Suppressor macrophage (primary cell): ENCODE results near the gene ARID5B.

Experiments used
- DNase-seq, 4 experiments: peaks; one replicate each; pipeline ENCODE4 v3.0.0-alpha.2; 2020 to 2022

ARID5B gene

DNA sequence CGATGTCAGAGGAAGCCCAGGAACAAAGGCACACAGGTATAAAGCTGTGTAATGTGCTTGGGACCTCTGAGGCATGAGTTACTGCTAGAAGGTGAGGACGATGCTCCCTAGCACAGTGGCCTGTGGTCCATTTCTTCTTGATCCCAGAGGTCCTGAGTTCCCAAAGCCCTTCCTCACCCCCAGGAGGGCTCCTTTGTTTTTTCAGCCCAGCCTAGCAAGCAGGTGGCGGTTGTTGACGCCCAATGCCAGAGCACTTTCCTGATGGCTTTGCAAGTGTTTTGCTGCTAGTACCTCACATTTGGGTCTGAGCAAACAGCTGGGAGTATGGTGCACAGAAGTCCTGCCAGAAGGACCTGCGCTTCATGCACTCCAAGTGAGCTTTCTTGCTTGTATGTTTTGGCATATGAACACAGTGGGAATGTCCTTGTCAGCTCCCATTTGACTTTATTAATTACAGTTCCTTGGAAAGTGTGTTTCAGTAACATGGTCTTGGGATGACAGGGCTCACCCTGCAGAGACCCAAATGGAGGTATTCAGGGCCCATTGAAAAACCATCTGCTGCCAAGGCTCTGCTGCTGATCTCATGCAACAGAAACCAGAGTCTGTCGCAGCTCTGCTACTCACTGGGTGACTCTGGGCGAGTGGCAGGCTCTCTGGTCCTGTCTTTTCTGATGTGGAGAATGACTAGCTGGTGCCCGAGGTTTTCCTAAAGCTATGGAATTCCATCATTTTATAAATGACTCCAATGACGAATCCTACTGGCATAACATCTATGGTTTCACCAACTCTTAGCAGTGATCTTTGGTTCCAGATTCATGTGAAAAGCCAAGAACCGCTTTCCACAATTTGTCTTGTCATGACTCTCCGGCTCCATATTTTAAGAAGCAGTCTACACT, 134.9 kb downstream of the ARID5B start:
- no peak for DNase-seq

DNA sequence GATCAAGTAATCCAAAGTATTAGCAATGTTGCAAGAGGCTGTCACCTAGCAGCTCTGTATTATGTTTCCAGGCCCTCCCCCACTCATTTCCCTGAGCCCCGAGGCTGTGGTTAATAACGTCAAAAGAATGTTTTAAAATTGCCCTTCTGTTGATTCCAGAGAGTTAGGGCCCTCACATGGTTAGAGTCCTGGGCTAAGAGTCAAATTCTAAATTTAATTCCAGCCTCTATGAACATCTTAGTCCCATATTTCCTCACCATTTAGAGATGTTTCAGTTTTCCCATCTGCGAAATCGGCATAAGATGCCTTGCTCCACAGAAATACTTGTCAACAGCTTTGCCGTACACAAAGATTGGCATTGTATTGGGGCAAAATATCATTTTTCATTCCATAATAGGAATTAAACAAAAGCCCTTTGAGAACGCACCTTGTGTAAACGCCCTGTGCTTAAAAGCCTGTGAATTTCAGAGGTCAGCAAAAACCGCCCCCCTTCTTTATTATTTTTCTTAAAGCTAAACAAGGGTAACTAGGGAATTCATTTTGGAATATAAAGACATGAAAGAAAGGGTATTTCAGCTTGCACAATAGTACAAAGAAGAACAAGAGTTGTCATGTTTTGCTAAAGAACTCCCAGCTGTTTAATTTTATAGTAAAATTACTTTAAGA, 135.8 kb downstream of the ARID5B start:
- DNase-seq = no peak

DNA sequence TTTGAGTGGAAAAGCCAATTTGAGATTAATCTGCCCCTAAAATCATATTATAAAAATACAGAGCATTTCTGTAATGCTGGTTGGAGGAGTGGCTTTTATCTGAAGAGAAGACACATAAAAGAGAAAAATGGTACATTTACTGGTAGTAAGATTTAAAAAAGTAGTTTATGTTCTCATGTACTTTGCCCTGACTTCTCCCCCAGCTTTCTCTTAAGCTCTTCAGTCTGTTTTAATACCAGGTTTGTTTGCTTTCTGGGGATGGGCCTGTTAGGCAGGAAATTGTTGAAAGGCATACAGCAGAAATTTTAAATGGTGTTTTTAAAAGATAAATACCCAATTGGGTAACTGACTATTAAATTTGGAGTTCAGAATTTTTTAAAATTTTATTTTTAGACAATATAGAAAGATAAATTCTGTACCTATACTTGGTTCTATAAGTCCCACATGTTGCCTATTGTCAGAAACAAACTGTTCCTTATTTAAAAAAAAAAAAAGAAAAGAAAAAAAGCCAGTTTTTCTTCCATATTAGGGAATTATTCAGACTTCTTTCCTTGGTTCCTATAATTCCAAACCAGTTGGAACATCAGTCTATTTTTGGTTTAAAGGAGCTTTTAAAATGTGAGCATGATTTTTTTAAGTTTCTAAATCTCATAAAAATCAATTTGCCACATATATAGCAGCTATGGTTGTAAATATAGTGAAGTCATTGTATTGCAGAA, 136.6 kb downstream of the ARID5B start:
- no peak for DNase-seq

DNA sequence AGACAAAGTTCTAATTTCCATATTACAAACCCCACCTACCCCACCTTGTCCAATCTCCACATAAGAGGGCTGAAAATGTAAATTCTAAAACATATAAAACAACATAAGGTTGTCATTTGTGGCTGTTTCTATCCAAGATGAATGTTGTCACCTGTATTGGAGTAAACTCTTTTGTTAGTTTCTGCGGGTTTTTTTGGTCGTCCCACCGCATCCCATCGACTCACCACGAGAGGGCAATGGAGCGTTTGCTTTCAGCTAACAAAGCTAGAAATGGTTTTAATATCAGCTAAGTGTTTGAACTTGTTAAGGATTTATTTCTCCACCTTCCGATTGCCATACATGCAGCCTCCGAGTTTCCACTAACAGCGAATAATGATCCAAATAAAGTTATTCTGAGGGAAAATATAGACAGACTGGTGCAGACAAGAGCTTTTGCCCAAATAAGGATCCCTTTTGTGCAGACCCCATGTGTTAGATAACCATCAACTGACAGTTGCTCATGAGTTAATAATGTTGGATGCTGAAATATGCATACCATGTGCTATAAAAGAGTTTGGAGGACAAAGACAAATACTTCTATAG, 137.2 kb downstream of the ARID5B start:
- peak; percentile 74 to 86 (median 80) for DNase-seq

DNA sequence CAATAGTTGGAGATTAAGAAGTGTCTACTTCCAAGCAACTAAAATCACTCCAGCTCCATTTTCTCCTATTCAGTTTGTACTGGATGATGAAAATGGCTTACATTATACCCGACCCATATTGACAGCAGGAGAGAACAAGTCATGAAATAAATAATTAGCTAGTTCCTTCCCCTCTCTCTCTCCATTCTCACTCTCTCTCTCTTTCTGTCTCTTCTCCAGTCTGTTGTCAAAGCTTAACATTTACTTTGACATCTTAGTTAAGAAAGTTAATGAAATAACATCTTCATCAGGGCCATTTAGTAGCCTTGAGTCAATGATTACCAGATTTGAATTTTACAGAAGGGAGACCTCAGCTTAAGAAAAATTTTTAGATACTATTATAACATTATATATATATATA, 138.5 kb downstream of the ARID5B start:
- DNase-seq = no peak

DNA sequence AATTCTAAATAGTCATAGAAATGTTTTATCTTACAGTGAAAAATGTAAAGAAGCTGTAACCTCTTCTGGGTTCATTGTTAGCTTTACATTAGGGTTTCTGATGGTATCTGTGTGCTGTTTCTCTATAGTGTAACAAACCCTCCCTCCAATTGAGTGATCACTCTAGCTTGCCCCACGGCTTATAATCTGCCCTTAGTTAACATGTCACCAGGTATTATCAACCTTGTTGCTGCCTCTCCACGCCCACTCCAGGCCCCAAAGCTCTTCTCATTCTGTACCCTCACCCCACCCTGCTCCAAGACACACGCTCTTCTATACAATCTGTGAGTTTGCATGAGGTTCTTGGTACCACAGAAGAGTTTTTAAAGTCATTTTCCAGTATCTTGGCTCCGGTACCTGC, 139.4 kb downstream of the ARID5B start:
- no peak for DNase-seq

DNA sequence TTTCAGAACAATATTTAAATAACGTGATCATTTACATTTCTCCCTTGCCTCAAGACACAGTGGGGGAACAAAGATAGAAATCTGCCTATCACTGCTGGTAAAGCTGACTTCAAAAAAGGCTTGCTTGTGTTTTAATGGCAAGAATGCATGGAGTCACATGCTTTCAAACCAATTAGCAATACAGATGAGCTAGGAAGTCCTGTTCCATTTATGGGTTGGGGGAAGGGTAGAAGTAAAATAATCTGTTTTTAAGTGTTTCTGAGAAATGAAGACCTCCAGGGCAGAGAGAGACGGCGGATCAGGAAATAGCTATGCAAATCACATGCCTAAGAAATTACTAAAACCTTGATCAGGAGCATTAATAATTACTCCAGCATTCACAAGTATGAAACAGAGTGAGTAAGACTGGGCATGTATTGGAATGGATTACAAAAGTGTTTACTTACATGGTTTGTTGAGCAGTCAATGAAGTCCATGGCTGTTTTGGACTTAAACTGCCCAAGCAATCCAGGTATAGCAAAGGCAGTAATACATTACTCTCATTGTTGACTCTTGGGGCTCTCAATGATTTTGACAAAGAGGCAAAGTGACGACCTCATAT, 142.0 kb downstream of the ARID5B start:
- no peak for DNase-seq

DNA sequence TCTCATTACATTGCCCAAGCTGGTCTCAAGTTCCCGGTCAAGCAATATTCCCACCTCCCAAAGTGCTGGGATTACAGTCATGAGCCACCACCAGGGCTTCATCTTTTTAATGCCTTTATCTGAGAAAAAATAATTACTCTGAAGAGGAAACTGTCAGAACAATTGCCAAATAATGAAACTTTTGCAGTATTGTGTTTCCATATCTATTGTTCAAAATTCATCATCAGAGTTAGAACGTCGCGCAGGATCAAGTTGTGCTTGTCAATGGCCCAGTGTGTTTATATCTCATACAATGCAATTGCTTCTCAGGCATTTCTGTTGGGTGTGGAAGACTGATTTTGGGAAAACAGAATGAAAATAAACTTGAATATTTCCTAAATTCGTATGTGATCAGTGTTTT, 143.1 kb downstream of the ARID5B start:
- no peak for DNase-seq

DNA sequence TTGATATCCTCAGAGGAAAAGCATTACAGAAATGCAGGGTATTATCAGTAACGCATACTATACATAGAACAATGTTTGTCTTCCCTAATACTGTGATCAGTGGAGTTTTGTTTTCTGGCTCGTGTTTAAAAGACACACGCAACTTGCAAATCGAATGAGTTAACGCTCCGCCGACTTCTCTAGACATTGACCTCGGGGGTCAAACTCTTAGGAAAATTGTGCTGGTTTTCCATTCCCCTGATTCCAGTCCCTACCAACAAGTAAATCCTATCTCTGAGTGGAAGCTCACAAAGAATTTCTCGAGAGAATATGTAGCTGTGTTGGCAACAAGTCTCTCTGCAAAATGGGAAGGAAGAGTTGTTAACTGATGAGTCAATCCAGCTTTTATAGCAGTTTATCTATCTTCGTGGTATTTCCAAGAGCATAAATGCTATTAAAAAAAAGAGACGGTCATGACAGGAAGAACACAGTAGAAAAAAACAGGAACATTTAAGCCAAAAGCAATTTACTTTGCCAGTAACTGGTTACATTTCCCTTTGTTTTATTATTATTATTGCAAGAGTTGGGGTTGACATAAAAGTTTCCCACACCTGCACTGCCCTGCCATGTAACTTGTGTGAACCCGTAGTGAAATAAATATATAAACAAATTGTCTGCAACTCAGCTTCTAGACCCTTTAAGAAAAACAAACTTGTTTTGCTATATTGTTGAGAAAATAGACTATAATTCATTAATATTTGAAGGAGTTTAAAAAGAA, 144.4 kb downstream of the ARID5B start:
- DNase-seq = peak; percentile 31 to 85 (median 60)

DNA sequence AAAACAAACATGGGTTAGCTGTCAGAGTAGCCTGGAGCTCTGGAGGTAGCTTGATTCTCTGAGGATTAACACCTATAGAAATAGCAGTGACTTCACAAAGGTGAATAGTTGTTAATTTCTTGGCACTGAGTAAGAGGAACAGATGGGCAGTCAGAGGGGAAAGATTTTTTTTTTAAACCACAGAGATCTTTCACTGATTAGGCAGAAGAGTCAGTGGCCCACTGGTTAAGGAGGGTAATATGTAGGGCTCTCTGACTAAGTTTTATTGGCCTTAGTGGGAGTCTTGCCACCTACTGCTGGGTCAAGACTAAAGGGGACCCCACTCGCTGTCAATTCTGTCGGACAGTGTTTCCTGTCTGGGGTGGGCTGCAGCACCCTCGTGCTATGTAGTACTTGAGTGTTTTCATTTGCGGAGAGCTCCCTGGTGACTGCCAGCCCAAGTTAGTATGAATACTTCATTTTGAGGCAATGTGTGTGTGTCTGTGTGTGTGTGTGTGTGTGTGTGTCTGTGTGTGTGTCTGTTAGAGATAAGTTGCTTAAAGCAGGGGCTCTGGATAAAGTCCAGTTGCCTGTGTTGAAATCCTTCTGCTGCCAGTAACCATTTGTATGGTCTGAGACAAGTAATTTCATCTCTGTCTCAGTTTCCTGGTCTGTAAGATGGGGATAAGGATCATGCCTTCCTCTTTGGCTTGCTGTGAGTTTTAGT, 145.2 kb downstream of the ARID5B start:
- DNase-seq = peak in 1 of 4 experiments; percentile 34

DNA sequence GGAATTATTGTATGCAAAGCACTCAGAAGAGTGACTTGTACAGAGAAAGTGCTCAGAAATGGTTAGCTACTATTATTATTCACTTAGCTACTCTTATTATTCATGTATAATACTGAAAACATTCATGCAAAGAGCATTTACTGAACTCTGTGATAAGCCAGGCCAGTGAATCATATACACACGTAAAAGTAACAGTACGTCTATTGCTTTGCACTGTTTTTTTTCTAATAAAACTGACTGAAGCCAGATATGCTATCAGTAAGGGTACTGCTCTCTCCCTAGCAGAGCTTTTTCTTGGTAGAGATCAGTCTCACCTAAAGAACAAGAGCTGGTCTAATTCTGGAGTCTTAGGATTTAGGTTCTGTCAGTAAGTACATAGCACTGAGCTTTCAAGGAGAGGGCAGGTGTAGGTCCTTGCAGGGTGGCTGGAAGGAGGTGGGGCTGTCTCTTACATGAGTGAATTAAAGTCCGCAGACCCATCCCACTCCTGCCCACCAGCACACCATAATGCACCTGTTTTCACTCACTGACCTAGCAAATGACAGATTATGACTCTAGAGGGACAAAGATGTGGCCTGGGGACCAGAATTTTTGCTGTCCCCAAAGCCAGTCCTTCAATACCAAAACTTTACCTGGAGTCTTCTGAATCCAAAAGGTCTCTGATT, 145.9 kb downstream of the ARID5B start:
- no peak for DNase-seq

DNA sequence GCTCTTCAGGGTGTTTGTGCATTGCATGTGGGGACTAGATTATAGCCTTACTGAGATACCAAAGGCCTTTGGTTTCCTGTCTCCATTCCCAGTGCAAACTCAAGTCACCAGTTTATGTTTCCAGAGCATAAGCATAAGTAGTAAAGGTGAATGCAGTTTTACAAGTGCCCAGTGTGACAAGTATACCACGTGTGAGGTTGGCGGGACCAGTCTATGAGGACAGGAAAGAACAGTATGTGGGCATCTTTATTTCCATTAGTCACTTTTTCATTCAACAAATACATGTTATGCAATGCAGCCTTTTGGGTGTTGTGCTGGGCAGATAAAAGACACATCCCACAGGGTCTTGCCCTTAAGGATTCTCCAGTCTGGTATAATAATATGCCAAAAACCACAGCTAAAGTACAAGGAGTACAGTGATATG, 146.5 kb downstream of the ARID5B start:
- DNase-seq = peak in 2 of 4 experiments; percentile 29 to 57

DNA sequence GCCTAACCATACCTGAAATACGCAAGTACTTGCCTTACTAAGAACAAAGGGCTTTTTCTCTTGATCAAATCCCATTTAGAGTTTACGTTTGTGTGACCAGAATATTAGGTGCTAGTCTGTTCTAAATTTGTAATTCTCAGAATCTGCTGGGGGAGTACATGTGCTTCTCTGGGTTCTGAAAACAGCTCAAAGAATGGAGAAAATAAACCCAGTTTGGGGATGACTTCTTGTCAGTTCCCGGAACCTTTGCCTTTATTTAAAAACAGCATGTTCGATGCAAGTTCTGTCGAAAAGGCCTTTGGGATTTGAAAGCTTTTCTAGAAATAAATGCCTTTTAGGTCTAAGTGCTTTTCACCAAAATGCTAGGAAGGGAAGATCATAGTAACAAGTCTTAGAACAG, 147.0 kb downstream of the ARID5B start:
- no peak for DNase-seq

DNA sequence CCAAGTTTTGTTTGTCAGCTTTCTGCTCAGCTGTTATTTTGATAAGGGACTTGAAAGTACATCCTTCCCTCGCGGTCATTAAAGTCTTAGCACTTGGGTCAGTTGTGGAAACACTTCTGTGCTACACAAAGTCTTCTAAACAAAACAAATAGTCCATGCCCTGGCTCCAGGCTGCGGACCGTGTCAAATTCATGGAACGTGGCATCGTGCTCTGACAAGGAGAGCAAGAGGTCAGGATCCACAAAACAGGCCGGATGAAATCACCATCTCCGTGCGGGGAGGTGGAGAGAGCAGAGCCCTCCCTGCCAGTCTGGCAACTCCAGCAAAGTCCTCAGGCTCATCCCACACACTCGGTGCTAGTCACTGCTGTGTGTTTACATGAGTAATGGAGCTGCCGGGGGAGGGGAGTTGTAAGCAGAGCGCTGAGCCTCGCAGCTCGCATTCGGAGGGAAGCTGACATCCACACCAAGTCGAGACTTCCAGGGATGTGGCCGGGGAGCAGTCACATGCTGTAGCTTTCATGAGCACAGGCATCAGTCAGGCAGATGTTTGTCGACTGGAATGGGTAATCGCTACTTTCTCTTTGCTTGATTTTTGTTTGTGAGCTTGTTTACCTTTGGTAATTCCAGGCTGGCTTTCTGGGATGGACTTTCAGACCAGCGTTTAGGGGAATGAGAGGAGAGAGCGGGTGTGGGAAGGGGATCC, 147.6 kb downstream of the ARID5B start:
- peak; percentile 90 to 96 (median 94) for DNase-seq

DNA sequence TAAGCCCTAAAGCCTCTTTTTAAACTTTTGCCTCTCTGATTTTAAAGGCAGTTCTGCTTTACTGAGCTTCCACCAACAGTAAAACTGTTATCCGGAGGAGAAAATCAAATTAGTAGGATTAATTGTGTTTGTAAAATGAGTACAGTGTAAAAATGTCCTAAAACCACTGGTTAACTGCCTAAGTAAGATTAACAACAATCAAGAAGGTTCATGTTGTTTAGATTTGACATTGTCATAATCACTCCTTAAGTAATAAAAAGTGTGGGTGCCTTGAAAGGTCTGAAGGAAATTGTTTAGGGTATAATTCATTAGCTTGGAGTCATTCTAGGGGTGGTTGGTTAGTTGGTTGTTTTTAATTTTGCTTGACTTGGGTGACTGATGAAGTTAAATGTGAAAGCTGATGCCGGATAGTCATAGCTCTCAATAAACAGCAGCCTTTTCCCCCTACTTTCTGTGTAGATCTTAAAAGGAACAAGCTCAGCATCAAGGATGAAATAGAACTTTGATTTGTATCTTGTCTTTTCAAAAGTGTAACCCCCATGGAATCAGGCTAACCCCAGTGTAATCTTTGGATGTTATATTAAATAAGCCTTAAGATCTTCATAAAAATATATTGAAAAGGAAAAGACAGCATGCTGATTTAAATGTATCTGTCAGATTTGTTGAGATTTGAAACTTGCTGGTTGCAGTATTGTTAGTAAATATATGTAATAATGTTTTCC, 148.3 kb downstream of the ARID5B start:
- no peak for DNase-seq

DNA sequence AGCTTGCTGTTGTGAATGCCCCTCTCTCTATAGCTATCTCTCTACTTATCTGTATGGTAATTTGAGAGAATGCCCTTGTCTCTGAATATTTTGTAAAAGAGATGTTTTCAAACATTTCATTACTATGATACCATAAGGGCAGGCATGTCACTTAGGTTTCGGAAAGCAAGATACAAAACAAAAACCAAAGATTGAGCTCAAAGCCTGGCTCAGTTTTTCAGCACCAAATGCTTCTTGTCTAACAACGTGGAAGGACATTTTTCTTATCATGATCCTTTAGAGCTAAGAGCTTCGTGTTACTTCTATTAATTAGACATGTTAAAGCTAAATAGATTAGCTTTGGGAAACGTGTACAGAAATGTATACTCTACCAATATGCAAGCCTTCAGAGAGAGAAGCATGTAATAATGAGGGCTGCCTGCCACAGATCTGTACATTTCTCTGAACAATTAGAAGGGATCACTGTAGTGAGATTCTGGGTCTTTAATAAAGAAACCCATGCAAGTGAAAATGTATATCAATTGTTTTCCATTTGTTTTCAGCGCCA, 148.9 kb downstream of the ARID5B start:
- DNase-seq = no peak

DNA sequence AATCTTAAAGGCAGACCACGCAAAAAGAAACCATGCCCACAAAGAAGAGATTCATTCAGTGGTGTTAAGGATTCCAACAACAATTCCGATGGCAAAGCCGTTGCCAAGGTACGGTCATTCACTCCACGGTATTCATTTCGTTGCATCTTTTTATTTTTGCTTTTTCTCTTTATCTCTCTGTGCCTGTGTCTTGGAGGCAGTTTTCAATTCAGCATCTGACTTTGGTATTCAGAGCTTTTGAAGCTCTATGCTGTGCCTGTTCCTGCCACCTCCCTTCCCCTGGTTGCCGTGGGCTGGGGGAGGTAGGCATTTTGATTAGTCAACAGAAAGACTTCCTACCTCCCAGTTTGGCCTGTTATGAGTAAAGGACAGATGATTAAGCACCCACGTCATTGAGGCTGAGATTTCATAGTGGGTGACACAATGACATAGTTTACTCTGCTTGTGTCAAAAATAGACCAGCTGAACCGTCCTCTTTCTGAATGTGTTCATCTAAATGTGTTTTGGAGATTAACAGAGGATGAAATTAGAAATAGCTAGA, 149.5 kb downstream of the ARID5B start:
- DNase-seq = peak; percentile 84 to 94 (median 87)

DNA sequence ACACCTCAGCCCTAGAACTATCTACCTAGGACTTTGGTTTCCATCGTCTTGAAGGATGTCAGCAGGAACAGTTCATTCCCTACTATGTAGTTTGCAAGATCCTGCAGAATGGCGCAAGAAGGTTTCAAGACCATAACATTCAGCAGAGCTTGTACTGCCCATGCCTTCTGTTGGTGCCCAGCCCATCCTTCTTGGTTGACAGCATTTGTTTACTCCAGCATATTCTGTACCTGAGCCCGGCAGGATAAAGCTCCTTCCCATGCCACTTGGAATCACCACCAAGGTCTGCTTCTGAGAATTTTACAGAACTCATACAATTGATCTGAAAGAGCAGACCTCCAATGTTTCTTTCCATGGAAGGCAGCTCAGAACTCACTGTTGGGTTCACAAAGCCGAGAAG, 150.8 kb downstream of the ARID5B start:
- no peak for DNase-seq

DNA sequence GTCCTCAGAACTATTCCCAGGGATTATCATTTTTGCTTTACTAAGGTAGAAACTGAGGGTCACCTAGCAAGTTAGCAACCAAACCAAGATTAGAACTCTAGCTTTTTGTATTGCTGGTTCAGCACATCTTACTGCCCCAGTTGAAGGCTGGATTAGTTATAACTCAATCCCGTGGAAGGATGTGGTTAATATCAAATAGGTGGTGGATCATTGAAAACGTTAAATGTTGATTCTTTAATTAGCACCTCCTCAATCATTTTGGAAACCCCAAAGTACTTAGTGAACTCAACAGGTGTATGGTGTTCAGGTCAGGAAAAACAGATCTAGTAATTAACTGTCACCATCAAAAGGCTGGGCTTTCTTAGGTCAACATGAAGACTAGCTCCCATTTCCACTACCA, 152.4 kb downstream of the ARID5B start:
- no peak for DNase-seq
